HCT116 (cell line): Measurements from ENCODE around the gene PRR3. TPM values are rescaled to one million over a fixed set of nuclear protein-coding genes. Genes with fewer than 3 reads are reported as not detected.

Experiments used
- ATAC-seq: fragments of 200-7000 bp; cut with Tn5 transposase; 2 replicates; pipeline ENCODE4 v1.9.1; 2020; ENCODE audit warnings: mild to moderate bottlenecking, moderate library complexity
- BruUV-seq: library from RNA; stranded (reverse); fragments of 400-500 nt; replicated peaks from 2 replicates; lab custom pipeline; 2021; lab: Mats Ljungman, UMichigan
- CTCF ChIA-PET: fragments of 300-600 bp; sonication (Branson Sonifier 250); formaldehyde crosslinking; loops from one replicate; lab custom pipeline; 2021; ENCODE audit warnings: antibody characterized with exemption; lab: Charles Lee
- POLR2A ChIA-PET: fragments of 300-600, 350-600 bp; sonication (Branson Sonifier 250); formaldehyde crosslinking; loops from one replicate; lab custom pipeline; 2021; ENCODE audit warnings: antibody characterized with exemption; lab: Charles Lee
- RAD21 ChIA-PET, 2 experiments: fragments of 300-600 bp; sonication (Branson Sonifier 250); formaldehyde crosslinking; loops; one replicate each; lab custom pipeline; 2023; ENCODE audit warnings: low total read pairs in 2 of 2; ENCODE audit not compliant: uncharacterized antibody in 2 of 2, unreplicated experiment in 2 of 2, low non-redundant PET in 1 of 2; lab: Charles Lee
- DNase-seq: peaks from one replicate; pipeline ENCODE4 v3.0.0-alpha.2; 2010; ENCODE audit warnings: low read depth, low spot score
- H2AFZ ChIP-seq: fragments of 200-600 bp; shearing (Covaris generic), sonication (generic); 2 replicates; pipeline ENCODE4 v1.6.1; 2017; ENCODE audit warnings: low read depth, mixed run types, mixed read lengths, antibody characterized with exemption, low read length; ENCODE audit not compliant: poor library complexity, severe bottlenecking
- H3K27ac ChIP-seq: 2 replicates; pipeline ENCODE4 v1.5.1; 2012; ENCODE audit warnings: low read depth, low read length
- H3K27me3 ChIP-seq: fragments of 200-600 bp; sonication (generic); 2 replicates; pipeline ENCODE4 v1.6.1; 2016; ENCODE audit warnings: mixed run types, low read length, mixed read lengths; ENCODE audit not compliant: insufficient read depth
- H3K36me3 ChIP-seq, 2 experiments: fragments of 200-500 bp in 1 of 2; fragments of 200-600 bp in 1 of 2; sonication (Bioruptor generic) in 1 of 2; sonication (generic) in 1 of 2; 2 replicates each; pipeline versions ENCODE4 v1.5.1 to v1.6.1; 2014 to 2016; ENCODE audit warnings: low read length in 2 of 2, inconsistent platforms in 1 of 2, mixed read lengths in 1 of 2, mixed run types in 1 of 2; ENCODE audit not compliant: insufficient read depth in 2 of 2, control insufficient read depth in 1 of 2
- H3K4me1 ChIP-seq, 2 experiments: fragments of 200-600 bp in 1 of 2; sonication (generic) in 1 of 2; 2 replicates each; pipeline versions ENCODE4 v1.5.1 to v1.6.1; 2012 to 2017; ENCODE audit warnings: low read length in 2 of 2, inconsistent platforms in 1 of 2, mild to moderate bottlenecking in 1 of 2, mixed read lengths in 1 of 2, mixed run types in 1 of 2, moderate library complexity in 1 of 2; ENCODE audit not compliant: insufficient read depth in 2 of 2, control insufficient read depth in 1 of 2
- H3K4me2 ChIP-seq: fragments of 200-600 bp; sonication (generic); 2 replicates; pipeline ENCODE4 v1.6.1; 2017; ENCODE audit warnings: mixed run types, low read length, mixed read lengths
- H3K4me3 ChIP-seq, 2 experiments: fragments of 200-600 bp in 1 of 2; sonication (generic) in 1 of 2; replicated peaks in 1 of 2; 2 replicates each; pipeline ENCODE4 v1.5.1; 2011 to 2016; ENCODE audit warnings: low read length in 2 of 2, control low read depth in 1 of 2, low read depth in 1 of 2, mild to moderate bottlenecking in 1 of 2, mixed read lengths in 1 of 2, mixed run types in 1 of 2
- H3K79me2 ChIP-seq: fragments of 200-600 bp; sonication (generic); 2 replicates; pipeline ENCODE4 v1.6.1; 2017; ENCODE audit warnings: mild to moderate bottlenecking, mixed run types, low read length, moderate library complexity, mixed read lengths; ENCODE audit not compliant: insufficient read depth
- H3K9ac ChIP-seq: fragments of 200-600 bp; sonication (generic); 2 replicates; pipeline ENCODE4 v1.6.1; 2016; ENCODE audit warnings: low read length, mixed read lengths
- H3K9me2 ChIP-seq: fragments of 200-600 bp; sonication (generic), shearing (Covaris generic); 2 replicates; pipeline ENCODE4 v1.6.1; 2017; ENCODE audit warnings: mixed run types, mild to moderate bottlenecking, moderate library complexity; ENCODE audit not compliant: insufficient read depth
- H3K9me3 ChIP-seq, 2 experiments: fragments of 200-500 bp in 1 of 2; fragments of 200-600 bp in 1 of 2; sonication (Bioruptor generic) in 1 of 2; sonication (generic) in 1 of 2; 2 replicates each; pipeline ENCODE4 v1.6.1; 2014 to 2017; ENCODE audit warnings: low read length in 2 of 2, mixed read lengths in 2 of 2, inconsistent platforms in 1 of 2, low read depth in 1 of 2, mild to moderate bottlenecking in 1 of 2, mixed run types in 1 of 2, moderate library complexity in 1 of 2; ENCODE audit not compliant: control insufficient read depth in 1 of 2, insufficient read depth in 1 of 2
- H4K20me1 ChIP-seq: fragments of 200-600 bp; sonication (generic), shearing (Covaris generic); 2 replicates; pipeline ENCODE4 v1.6.1; 2017; ENCODE audit warnings: mixed run types, mild to moderate bottlenecking, moderate library complexity; ENCODE audit not compliant: insufficient read depth
- ATF3 ChIP-seq: IDR thresholded peaks from 2 replicates; pipeline ENCODE4 v1.6.1; 2012
- CEBPB ChIP-seq: IDR thresholded peaks from 2 replicates; pipeline ENCODE4 v1.6.1; 2012; ENCODE audit warnings: low read depth
- CTCF ChIP-seq, 3 experiments: fragments of 200-600 bp in 1 of 3; sonication (generic) in 1 of 3; IDR thresholded peaks in 2 of 3; conservative IDR thresholded peaks in 1 of 3; 2 replicates each; pipeline ENCODE4 v1.5.1; 2012 to 2017; ENCODE audit warnings: low read depth in 2 of 3, low read length in 2 of 3, antibody characterized with exemption in 1 of 3, borderline replicate concordance in 1 of 3, control low read depth in 1 of 3, mild to moderate bottlenecking in 1 of 3, mixed read lengths in 1 of 3, mixed run types in 1 of 3, moderate library complexity in 1 of 3; ENCODE audit not compliant: insufficient read depth in 1 of 3
- EZH2 ChIP-seq: fragments of 200-600 bp; sonication (generic); IDR thresholded peaks from 2 replicates; pipeline ENCODE4 v1.6.1; 2017; ENCODE audit warnings: antibody characterized with exemption, mixed run types
- EZH2phosphoT487 ChIP-seq: fragments of 200-600 bp; IDR thresholded peaks from 2 replicates; pipeline ENCODE4 v1.6.1; 2018; ENCODE audit warnings: antibody characterized with exemption, borderline replicate concordance
- JUND ChIP-seq: IDR thresholded peaks from 2 replicates; pipeline ENCODE4 v1.6.1; 2012
- POLR2AphosphoS5 ChIP-seq: IDR thresholded peaks from 2 replicates; pipeline ENCODE4 v1.6.1; 2011; ENCODE audit warnings: mild to moderate bottlenecking, low read depth, low read length, moderate library complexity
- RAD21 ChIP-seq: IDR thresholded peaks from 2 replicates; pipeline ENCODE4 v1.6.1; 2012; ENCODE audit warnings: low read depth, mild to moderate bottlenecking
- REST ChIP-seq: IDR thresholded peaks from 2 replicates; pipeline ENCODE4 v1.6.1; 2012; ENCODE audit warnings: low read depth
- SRF ChIP-seq: IDR thresholded peaks from 2 replicates; pipeline ENCODE4 v1.6.1; 2012; ENCODE audit warnings: low read depth
- TCF7L2 ChIP-seq: IDR thresholded peaks from 2 replicates; pipeline ENCODE4 v1.7.0; 2011; ENCODE audit warnings: borderline replicate concordance, inconsistent platforms; ENCODE audit not compliant: insufficient read depth, insufficient read length; ENCODE audit errors: extremely low read depth
- ZBTB33 ChIP-seq: IDR thresholded peaks from 2 replicates; pipeline ENCODE4 v1.6.1; 2011; ENCODE audit warnings: mild to moderate bottlenecking, low read length, moderate library complexity; ENCODE audit not compliant: insufficient replicate concordance; ENCODE audit errors: extremely low read depth
- intact Hi-C: fragments of 100-400 bp; cut with micrococcal nuclease; formaldehyde crosslinking; loops from 2 replicates; pipeline ENCODE4 v1.10.0; 2022
- total RNA-seq: library from RNA; stranded (reverse); gene quantifications from one replicate; pipeline ENCODE4 v1.2.1, GENCODE V29; 2021; ENCODE audit not compliant: unreplicated experiment

The PRR3 gene
- total RNA-seq, 1 experiment from 2014 or later = 16.7 TPM

- TF ChIP-seq ZBTB33 (no peak), TCF7L2 (no peak), EZH2 (no peak)
These were observed 33.4 kb downstream of the PRR3 start (continued) for GRCh38 chr6:30590509-30590908.

- H3K4me2 ChIP-seq = no peak overlapping the region
- H3K9ac ChIP-seq = no peak overlapping the region
- no peak for ATAC-seq
These were observed 33.9 kb downstream of the PRR3 start for GRCh38 chr6:30591008-30591407.

More at GRCh38 chr6:30591008-30591407, 33.9 kb downstream of the PRR3 start:
- no peak for TF ChIP-seq RAD21
- no peak for TF ChIP-seq REST
- no peak for TF ChIP-seq EZH2
- TF ChIP-seq POLR2AphosphoS5 = no peak
- no peak for TF ChIP-seq CTCF (IDR thresholded peaks at IDR 0.05 in 2 of 3, conservative IDR thresholded peaks at IDR 0.05 in 1 of 3; ENCODE audit: borderline replicate concordance in 1 of 3, insufficient read depth in 1 of 3, low read depth in 2 of 3, low read length in 2 of 3)
- TF ChIP-seq SRF = no peak
- TF ChIP-seq ATF3 = no peak
- no peak for TF ChIP-seq JUND
- no peak for TF ChIP-seq EZH2phosphoT487
- TF ChIP-seq CEBPB = no peak
- TF ChIP-seq, all 23 proteins: peak for 0
- H3K4me1 ChIP-seq = peaks cover 0 to 4% of the 10 kb centered on the region in 2 experiments; a peak in 1 of 4 replicates
- no peaks in the 10 kb centered on the region; the same call in 1 of the 2 replicates for H4K20me1 ChIP-seq
- ChIA-PET POLR2A (no interaction called here), RAD21 (no interaction called here), CTCF (no interaction called here)
- no peak for DNase-seq
- BruUV-seq = no TSS peak
- intact Hi-C loops = no loop called here
- peaks cover 37% of the 10 kb centered on the region; the same call in 1 of the 2 replicates for H3K79me2 ChIP-seq
- peaks cover 42 to 49% of the 10 kb centered on the region in 2 experiments for H3K36me3 ChIP-seq
- no peak overlapping the region for H3K4me3 ChIP-seq
- H3K27ac ChIP-seq = peak overlapping the region; percentile 41; the same call in 1 of the 2 replicates
- H3K9me3 ChIP-seq = no peaks in the 10 kb centered on the region
- no peaks in the 10 kb centered on the region for H3K9me2 ChIP-seq
- no peaks in the 10 kb centered on the region for H3K27me3 ChIP-seq
- H2AFZ ChIP-seq = no peak overlapping the region
